Measurements from ENCODE around the gene MPG.

DNA sequence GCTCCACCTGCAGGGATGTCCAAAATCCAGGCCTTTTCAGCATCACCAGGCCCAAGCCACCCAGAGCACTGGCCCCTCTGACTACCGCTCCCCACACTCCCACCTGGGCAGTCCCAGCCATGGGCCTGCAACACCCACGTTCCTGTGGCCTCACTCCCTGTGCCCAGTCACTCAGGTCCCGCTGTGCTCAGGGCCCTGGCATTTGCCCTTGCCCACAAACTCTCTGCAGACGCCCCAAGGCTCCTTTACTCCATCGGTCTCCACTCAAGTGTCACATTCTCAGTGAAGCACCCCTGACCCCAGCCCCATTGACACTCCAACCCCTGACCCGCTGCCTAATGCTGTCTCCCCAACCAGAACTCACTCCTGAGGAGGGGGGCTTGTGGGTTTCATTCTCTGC, 23.6 kb downstream of the MPG start:
- TF ChIP-seq CTCF (IDR thresholded peaks at IDR 0.05), result no peak
- TF ChIP-seq BHLHE40 (IDR thresholded peaks at IDR 0.05; ENCODE audit: low read depth, low read length), result no peak
- no peak for TF ChIP-seq POLR2A (IDR thresholded peaks at IDR 0.05; ENCODE audit: low read length)
- no peak for TF ChIP-seq MYC (IDR thresholded peaks at IDR 0.05; ENCODE audit: borderline replicate concordance, low read length)
- TF ChIP-seq, protein P1, sequence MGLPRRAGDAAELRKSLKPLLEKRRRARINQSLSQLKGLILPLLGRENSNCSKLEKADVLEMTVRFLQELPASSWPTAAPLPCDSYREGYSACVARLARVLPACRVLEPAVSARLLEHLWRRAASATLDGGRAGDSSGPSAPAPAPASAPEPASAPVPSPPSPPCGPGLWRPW (IDR thresholded peaks at IDR 0.05), result no peak
- no peak for TF ChIP-seq RCOR1 (IDR thresholded peaks at IDR 0.05; ENCODE audit: low read depth, low read length)
- no peak for TF ChIP-seq CHD2 (IDR thresholded peaks at IDR 0.05; ENCODE audit: low read length, partially characterized antibody)
- TF ChIP-seq EHMT2 (IDR thresholded peaks at IDR 0.05; ENCODE audit: low read depth), result no peak
- TF ChIP-seq RFX5 (IDR thresholded peaks at IDR 0.05), result no peak
- TF ChIP-seq, protein P2, sequence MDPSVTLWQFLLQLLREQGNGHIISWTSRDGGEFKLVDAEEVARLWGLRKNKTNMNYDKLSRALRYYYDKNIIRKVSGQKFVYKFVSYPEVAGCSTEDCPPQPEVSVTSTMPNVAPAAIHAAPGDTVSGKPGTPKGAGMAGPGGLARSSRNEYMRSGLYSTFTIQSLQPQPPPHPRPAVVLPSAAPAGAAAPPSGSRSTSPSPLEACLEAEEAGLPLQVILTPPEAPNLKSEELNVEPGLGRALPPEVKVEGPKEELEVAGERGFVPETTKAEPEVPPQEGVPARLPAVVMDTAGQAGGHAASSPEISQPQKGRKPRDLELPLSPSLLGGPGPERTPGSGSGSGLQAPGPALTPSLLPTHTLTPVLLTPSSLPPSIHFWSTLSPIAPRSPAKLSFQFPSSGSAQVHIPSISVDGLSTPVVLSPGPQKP (IDR thresholded peaks at IDR 0.05; ENCODE audit: low read depth, low read length), result no peak
- no peak for TF ChIP-seq NFE2L2 (conservative IDR thresholded peaks at IDR 0.05; ENCODE audit: low read length)
- TF ChIP-seq, protein P3, sequence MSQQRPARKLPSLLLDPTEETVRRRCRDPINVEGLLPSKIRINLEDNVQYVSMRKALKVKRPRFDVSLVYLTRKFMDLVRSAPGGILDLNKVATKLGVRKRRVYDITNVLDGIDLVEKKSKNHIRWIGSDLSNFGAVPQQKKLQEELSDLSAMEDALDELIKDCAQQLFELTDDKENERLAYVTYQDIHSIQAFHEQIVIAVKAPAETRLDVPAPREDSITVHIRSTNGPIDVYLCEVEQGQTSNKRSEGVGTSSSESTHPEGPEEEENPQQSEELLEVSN (IDR thresholded peaks at IDR 0.05; ENCODE audit: borderline replicate concordance, low read depth), result no peak
- no peak for TF ChIP-seq EHF (CRISPR knock-in tag; IDR thresholded peaks at IDR 0.05)
- no peak for TF ChIP-seq RAD21 (conservative IDR thresholded peaks at IDR 0.05 in 1 of 2, IDR thresholded peaks at IDR 0.05 in 1 of 2)
